C4-2B (cell line): ENCODE results near the gene OSM.

Experiments
- H3K27ac ChIP-seq: fragments of 450-650 bp; 2 replicates; pipeline ENCODE4 v1.5.1; 2017
- ZFX ChIP-seq: fragments of 450-650 bp; IDR thresholded peaks from 2 replicates; pipeline ENCODE4 v1.6.1; 2017
- TF ChIP-seq, protein P1 (sequence below): fragments of 450-650 bp; conservative IDR thresholded peaks from 2 replicates; pipeline ENCODE4 v1.5.1; 2017; ENCODE audit warnings: mild to moderate bottlenecking

Gene OSM

DNA sequence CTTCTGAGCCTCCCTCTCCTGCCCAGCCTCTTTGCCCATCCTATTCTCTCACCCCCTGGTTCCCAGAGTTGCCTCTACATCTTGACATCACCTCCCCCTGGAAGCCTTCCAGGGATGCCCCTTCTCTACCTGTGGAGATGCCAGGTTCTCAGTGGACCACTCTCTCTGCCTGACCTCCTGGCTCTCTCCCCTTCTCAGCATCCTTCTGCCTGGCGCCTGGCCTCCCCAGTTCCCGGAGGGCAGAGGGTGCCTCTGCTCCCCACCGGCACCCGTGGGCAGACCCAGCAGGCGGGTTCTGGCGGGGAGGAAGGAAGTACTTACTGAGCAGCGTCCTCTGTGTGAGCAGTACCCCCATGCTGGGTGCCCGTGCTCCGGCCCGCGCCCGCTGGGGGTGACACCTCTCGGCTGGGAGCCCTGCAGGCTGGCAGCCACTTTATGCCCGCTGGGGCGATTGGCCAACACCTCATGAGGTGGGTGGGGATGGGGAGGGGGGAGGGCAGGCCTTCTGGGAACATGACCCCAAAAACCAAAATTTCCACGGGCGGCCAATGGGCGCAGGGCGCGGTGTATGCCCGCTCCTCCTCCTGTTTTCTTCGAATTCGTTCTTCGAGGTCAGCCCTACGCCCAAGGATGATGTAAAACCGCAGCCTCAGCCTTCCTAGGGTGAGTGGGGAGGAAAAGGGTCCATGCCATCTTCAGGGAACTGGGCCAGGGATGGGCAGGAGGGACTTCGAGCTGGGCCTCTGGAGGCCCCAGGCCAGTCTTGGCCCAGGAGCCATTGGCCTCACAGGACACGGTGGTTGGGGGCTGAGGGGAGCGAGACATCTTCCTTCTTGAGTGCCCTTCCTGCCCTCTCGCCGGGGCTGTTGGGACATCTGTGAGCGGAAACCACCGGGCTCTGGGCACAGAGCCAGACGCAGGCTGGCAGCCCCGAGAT, at the start of gene OSM:
Gene OSM (minus strand): TSS at position 407 of the 937 bp plus-strand sequence. CDS start 52 bp downstream, at position 355.
- no peak for TF ChIP-seq ZFX
- TF ChIP-seq, protein P1, sequence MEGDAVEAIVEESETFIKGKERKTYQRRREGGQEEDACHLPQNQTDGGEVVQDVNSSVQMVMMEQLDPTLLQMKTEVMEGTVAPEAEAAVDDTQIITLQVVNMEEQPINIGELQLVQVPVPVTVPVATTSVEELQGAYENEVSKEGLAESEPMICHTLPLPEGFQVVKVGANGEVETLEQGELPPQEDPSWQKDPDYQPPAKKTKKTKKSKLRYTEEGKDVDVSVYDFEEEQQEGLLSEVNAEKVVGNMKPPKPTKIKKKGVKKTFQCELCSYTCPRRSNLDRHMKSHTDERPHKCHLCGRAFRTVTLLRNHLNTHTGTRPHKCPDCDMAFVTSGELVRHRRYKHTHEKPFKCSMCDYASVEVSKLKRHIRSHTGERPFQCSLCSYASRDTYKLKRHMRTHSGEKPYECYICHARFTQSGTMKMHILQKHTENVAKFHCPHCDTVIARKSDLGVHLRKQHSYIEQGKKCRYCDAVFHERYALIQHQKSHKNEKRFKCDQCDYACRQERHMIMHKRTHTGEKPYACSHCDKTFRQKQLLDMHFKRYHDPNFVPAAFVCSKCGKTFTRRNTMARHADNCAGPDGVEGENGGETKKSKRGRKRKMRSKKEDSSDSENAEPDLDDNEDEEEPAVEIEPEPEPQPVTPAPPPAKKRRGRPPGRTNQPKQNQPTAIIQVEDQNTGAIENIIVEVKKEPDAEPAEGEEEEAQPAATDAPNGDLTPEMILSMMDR, result no peak
- H3K27ac ChIP-seq, result no peak within 1 kb of the TSS

DNA sequence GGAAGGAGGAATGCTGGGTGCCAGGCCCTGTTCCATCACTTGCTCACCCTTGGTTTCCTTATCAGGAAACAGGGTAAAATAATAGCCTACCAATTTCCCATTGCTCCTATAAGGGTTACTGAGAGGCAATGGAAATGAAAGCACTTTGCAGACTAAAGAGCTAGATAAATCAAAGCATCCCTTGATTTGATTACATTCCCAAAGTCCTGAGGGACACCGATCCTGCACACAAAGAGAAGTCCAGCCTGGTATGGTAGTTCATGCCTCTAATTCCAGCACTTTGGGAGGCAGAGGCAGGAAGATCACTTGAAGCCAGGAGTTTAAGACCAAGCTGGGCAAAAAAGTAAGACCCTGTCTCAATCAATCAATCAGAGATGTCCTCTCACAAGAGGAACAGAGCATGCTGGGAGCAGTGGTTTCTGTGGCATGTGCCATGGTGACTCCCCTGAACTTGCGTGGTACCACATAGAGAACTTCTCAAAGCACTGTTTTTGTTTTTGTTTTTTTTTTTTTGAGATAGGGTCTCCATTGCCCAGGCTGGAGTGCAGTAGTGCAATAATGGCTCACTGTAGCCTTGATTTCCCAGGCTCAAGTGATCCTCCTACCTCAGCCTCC, 49.4 kb upstream of the OSM start:
- TF ChIP-seq ZFX, result no peak
- TF ChIP-seq, protein P1, result no peak
- no peak overlapping the region for H3K27ac ChIP-seq

DNA sequence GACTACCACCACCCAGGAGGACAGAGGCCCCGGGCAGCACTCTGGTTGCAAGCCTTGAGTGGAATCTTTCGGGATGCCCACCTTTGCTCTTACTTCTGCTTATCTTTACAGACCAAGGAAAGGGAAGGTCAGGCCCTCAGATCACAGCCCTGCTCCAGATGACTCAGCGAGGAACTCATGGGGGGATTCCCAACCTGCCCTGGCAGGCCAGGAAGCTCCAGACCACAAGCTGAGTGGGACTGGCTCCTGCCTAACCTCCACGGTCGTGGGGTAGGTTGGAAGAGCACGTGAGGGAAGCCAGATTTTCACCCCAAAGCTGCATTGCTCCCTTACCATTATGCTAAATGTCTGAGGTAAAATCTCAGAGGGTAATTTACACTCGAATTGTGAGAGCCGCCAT, 48.3 kb upstream of the OSM start:
- no peak for TF ChIP-seq ZFX
- TF ChIP-seq, protein P1, result no peak
- no peak overlapping the region for H3K27ac ChIP-seq

DNA sequence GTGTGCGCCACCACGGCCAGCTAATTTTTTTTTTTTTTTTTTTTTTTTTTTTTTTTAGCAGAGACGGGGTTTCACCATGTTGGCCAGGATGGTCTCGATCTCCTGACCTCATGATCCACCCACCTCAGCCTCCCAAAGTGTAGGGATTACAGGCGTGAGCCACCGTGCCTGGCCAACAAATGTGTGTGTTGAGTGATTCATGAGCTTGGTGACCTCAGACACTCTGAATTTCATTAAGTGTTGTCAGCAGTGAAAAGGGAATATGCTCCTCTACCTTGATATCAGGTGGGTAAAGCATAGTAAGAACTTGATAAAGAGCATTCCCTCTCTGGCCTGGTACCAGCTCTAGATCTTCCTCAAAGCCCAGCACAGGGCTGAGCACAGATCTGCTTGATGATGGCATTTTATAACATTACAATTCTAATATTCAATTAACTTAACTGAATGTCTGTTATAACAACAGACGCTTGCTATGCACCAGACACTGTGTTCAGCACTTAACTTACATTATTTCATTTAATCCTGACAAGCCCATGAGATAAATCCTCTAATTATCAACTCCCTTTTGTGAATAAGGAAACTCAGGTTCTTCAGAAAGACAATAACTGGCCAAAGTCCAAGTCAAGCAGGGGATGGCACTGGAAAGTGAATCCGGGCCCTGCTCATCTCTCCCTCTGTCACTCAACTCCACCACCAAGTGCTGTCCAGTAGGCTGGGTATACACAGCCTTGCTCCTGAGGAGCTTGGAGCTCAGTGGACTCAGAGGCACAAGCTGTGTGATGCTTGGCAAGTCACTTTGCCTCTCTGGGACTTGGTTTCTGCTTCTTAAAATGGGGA, 47.1 kb upstream of the OSM start:
- H3K27ac ChIP-seq, result no peak overlapping the region
- TF ChIP-seq, protein P1, result no peak
- no peak for TF ChIP-seq ZFX

DNA sequence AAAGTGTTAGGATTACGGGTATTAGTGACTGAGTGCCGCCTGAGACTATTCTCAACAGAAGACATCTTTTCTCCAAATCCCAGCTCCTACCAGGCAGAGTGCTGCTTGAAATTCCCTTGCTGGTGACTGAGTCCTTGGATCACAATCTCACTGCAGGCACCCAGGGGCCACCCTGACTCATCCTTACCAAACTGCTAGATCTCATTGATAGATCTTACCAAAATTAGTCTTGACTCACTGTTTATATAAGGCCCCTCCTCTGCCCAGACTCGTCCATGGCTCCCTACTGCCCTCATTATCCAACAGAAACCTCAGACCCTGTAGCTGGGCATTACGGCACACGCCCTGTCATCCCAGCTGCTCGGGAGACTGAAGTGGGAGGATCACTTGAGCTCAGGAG, 45.4 kb upstream of the OSM start:
- H3K27ac ChIP-seq, result peak overlapping the region; percentile 63

DNA sequence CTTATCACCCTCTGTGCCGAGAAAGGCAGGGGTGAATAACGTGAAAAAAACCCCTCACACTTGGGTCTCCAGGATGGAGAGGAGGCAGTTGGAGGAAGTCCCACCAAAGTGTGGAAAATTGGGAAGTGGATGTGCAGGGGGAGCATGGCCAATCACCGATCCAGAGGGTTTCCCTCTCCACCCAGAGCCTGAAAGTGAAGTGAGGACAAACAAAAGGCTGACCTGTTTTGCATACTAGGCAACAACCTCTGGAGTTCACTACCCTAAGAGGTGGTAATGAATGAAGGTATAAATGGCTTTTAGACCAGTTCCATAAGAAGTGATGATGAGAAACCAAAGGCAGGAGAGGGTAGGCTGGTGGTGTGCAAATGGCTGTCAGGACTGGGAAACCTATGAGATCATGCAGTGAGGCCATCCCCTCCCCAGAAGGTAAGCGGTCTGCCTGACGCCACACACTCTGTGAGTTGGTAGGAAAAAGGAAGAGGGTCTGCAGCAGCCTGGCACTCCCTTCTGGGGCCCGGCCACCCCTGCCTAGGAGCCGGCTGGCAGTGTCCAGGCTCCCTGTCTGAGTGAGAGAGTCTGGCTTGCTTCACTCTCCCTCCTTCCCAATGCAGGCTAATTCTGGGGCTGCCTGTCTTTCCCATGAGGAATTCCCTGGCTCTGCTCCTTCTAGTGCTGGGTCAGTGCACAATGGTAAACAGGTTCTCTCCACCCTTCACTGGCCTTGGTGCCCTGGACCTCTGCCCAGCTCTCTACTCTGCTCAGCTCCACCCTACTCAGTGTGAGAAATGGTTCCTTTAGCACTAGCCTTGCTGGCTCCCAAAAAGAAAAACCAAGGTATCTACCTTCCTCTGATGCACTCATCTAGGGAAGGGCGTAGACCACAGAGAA, 44.5 kb upstream of the OSM start:
- H3K27ac ChIP-seq, result peak overlapping the region; percentile 63
- TF ChIP-seq, protein P1, result no peak
- TF ChIP-seq ZFX, result no peak

More for the DNA sequence above, 45.4 kb upstream of the OSM start:
- TF ChIP-seq, protein P1, result no peak
- no peak for TF ChIP-seq ZFX
